Medulla oblongata (tissue), 1 donor: ENCODE results near the gene ABCA3.

Experiments
- DNase-seq: peaks from one replicate; pipeline ENCODE4 v3.0.0-alpha.2; 2015; ENCODE audit errors: extremely low spot score

ABCA3 gene

DNA sequence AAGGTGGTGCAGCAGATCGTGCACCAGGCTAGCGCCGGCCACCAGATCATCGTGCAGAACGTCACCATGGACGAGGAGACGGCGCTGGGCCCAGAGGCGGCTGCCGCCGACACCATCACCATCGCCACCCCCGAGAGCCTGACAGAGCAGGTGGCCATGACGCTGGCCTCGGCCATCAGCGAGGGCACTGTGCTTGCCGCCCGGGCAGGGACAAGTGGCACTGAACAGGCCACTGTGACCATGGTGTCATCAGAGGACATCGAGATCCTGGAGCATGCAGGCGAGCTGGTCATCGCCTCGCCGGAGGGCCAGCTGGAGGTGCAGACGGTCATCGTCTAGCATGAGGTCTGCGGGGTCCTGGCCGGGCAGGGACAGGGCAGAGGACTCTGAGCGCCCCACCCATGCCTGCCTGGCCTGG is 105.3 kb downstream of the ABCA3 start:
- no peak for DNase-seq

DNA sequence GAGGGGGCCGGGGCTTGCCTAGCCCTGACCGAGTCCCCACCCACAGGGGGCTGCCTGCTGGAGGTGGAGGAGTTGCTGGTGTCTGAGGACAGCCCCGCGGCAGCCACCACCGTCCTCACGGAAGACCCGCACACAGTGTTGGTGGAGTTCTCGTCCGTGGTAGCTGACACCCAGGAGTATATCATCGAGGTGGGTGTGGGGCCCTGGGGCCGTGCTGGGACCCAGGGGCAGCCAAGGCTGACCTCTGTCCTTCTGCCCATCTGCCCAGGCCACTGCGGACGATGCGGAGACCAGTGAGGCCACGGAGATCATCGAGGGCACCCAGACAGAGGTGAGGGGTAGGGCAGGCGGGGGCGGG is 105.7 kb downstream of the ABCA3 start:
- DNase-seq, result no peak

DNA sequence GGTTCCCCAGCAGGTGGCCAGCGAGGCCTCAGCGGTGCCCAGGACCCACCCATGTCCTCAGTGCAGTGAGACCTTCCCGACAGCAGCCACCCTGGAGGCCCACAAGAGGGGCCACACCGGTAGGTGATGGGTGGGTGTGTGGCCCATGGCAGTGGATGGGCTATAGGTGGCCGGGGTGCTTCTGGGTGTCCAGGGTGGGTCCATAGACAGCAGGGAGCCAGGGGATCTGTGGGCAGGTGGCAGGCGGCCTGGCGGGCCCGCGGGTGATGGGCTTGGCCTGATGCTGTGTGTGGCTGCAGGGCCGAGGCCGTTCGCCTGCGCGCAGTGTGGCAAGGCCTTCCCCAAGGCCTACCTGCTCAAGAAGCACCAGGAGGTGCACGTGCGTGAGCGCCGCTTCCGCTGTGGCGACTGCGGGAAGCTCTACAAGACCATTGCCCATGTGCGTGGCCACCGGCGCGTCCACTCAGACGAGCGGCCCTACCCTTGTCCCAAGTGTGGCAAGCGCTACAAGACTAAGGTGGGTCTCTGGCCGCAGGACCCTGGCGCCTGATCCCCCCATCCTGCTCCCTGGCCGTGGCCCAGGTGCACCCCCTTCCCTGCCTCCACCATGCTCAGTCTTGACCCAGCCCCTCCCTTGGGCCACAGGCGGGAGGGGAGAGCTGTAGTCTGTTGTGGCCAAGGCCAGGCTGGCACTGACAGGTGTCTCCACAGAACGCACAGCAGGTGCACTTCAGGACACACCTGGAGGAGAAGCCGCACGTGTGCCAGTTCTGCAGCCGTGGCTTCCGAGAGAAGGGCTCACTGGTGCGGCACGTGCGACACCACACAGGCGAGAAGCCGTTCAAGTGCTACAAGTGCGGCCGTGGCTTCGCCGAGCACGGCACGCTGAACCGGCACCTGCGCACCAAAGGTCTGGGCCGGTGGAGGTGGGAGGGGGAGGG is 106.4 kb downstream of the ABCA3 start:
- DNase-seq, result no peak

DNA sequence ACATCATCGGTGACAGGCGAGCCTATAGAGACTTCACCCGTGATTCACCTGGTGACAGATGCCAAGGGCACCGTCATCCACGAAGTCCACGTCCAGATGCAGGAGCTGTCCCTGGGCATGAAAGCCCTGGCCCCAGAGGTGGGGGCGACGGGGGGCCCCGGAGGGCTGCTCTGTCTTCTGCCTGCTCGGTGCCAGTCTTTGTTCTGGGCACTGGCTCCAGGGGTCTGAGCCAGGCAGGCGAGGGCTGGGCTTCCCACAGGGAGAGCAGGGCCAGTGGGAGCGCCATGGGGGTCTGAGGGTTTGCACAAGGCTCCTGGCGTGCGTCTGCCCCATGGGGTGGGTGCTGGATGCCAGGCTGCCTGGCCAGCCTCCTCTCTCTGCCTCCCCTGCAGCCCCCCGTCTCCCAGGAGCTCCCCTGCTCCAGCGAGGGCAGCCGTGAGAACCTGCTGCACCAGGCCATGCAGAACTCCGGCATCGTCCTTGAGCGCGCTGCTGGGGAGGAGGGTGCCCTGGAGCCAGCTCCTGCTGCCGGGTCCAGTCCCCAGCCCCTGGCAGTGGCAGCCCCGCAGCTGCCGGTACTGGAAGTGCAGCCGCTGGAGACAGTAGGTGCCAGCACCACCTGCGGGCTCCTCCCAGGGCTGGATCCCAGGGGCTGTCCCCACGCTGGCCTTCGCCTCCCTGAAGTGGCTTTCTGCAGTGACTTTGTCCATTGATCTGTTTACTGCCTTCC is 107.3 kb downstream of the ABCA3 start:
- no peak for DNase-seq

DNA sequence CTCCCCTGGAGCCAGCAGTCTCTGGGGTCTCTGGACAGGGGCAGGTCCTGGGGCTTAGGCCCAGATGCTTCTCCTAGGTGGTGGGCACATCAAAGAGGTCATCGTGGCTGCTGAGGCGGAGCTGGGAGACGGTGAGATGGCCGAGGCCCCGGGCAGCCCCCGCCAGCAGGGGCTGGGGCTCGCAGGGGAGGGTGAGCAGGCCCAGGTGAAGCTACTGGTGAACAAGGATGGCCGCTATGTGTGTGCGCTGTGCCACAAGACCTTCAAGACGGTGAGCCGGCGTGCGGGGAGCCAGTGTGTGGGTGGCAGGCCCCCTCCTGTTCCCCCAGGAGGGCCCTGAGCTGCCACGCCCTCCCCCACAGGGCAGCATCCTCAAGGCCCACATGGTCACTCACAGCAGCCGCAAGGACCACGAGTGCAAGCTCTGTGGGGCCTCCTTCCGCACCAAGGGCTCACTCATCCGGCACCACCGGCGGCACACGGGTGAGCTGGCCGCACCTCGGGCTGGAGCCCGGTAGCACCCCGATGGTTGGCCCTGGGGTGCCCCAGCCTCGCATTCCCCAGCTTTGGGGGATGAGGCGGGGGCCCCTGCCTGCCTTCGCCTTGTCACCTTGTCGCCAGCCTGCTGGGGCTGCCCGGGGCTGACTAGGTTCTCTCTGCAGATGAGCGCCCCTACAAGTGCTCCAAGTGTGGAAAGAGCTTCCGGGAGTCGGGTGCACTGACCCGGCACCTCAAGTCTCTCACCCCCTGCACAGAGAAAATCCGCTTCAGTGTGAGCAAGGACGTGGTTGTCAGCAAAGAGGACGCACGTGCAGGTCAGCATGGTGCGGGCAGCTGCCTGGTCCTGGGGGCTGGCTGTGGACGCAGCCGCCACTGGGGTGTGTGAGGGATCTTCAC is 108.2 kb downstream of the ABCA3 start:
- DNase-seq, result no peak

GRCh38 chr16:2231016-2231931 is 109.3 kb downstream of the ABCA3 start:
- DNase-seq, result no peak

DNA sequence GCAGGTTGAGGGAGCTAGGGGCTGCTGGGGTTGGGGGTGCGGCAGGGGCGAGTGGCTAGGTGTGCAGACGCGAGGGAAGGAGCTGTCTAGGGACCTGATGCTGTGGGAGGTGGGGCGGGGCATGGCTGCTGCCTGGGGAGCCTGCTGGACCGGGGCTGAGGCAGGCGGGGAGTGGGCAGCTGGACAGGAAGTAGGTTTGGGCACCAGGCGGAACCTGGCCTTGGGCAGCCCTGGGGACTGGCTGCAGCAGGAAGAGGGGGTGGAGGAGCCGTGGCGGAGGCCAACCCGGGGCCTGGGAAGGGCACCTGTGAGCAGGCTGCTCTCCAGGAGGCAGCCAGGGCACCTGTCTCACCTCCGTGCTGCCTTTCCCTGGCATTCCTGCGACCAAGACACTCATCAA is 110.2 kb downstream of the ABCA3 start:
- DNase-seq, result no peak

- DNase-seq, result no peak
Observed at GRCh38 chr16:2229632-2230250, 110.8 kb downstream of the ABCA3 start.

- DNase-seq, result no peak
Observed at GRCh38 chr16:2229091-2229490, 111.4 kb downstream of the ABCA3 start.

DNA sequence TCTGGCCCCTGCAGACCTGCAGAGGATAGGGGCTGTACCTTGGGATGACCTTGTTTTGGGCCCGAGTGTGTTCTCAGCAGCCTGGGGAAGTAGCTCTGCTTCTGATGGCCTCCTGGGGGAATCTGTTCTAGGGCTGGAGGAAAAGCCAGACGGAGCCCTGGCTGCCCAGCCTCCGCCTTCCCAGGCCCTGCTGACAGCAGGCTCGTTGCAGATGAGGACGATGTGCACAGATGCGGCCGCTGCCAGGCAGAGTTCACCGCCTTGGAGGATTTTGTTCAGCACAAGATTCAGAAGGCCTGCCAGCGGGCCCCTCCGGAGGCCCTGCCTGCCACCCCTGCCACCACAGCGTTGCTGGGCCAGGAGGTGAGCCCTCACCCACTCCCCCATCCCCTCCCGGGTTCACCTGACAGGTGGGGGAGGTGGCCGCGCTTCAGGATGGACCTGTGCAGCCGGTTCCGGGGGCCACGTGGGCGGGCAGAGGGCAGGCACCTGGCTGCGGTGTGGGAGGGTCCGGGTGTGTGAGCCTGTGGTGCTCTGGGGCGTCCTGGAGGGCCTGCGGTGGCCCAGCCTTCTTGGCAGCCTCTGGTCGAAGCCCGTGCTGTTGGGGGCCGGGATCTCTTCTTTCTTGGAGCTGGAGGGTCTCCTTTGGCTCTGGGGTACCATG is 112.2 kb downstream of the ABCA3 start:
- DNase-seq, result no peak

DNA sequence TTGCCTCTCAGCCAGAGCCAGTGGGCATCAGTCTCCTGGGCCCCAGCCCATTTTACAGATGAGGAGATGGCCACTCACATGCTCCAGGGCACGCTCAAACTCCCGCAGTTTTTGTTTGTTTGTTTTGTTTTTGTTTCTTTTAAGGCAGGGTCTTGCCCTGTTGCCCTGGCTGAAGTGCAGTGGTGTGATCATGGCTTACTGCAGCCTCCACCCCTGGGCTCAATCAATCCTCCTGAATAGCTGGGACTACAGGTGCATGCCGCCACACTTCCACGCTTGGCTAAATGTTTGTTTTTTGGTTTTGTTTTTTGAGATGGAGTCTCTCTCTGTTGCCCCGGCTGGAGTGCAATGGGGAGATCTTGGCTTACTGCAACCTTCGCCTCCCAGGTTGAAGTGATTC is 113.6 kb downstream of the ABCA3 start:
- no peak for DNase-seq

- no peak for DNase-seq
Observed at GRCh38 chr16:2226245-2226793, 114.2 kb downstream of the ABCA3 start.
